WTC11 (cell line): ENCODE results near the gene MYO15A.

Source experiments
- ATF1 ChIP-seq: sonication (generic); formaldehyde crosslinking; IDR thresholded peaks from 2 replicates; pipeline ENCODE4 v1.8.1; 2023; ENCODE audit warnings: mild to moderate bottlenecking, moderate library complexity, missing genetic modification reagents
- CREB1 ChIP-seq: sonication (generic); formaldehyde crosslinking; IDR thresholded peaks from 2 replicates; pipeline ENCODE4 v1.8.0; 2023; ENCODE audit warnings: mild to moderate bottlenecking, missing genetic modification reagents
- FOXK1 ChIP-seq: sonication (generic); formaldehyde crosslinking; IDR thresholded peaks from 2 replicates; pipeline ENCODE4 v1.8.0; 2022; ENCODE audit warnings: mild to moderate bottlenecking, moderate library complexity, missing genetic modification reagents
- MXD4 ChIP-seq: fragments of 250-450 bp; sonication (Bioruptor Pico); IDR thresholded peaks from 2 replicates; pipeline ENCODE4 v1.8.0; 2021; ENCODE audit warnings: mild to moderate bottlenecking, moderate library complexity, borderline replicate concordance
- RELA ChIP-seq: sonication (generic); formaldehyde crosslinking; IDR thresholded peaks from 2 replicates; pipeline ENCODE4 v1.8.1; 2022; ENCODE audit warnings: missing genetic modification reagents, mild to moderate bottlenecking, borderline replicate concordance
- TEAD1 ChIP-seq: sonication (generic); formaldehyde crosslinking; IDR thresholded peaks from 2 replicates; pipeline ENCODE4 v1.8.0; 2022; ENCODE audit warnings: mild to moderate bottlenecking, missing genetic modification reagents
- TF ChIP-seq, protein P1 (sequence below): sonication (generic); formaldehyde crosslinking; conservative IDR thresholded peaks from 2 replicates; pipeline ENCODE4 v1.8.1; 2022; ENCODE audit warnings: mild to moderate bottlenecking, missing genetic modification reagents
- TF ChIP-seq, protein P2 (sequence below): fragments of 200-600 bp; IDR thresholded peaks from 2 replicates; pipeline ENCODE4 v1.8.0; 2022; ENCODE audit warnings: antibody characterized with exemption
- TF ChIP-seq, protein P3 (sequence below): sonication (generic); formaldehyde crosslinking; IDR thresholded peaks from 2 replicates; pipeline ENCODE4 v1.8.1; 2022; ENCODE audit warnings: missing genetic modification reagents, borderline replicate concordance
- TF ChIP-seq, protein P4 (sequence below): sonication (generic); formaldehyde crosslinking; IDR thresholded peaks from 2 replicates; pipeline ENCODE4 v1.8.1; 2023; ENCODE audit warnings: mild to moderate bottlenecking, missing genetic modification reagents, moderate library complexity
- TF ChIP-seq, protein P5 (sequence below): sonication (generic); formaldehyde crosslinking; IDR thresholded peaks from 2 replicates; pipeline ENCODE4 v1.8.0; 2022; ENCODE audit warnings: mild to moderate bottlenecking, missing genetic modification reagents
- TF ChIP-seq, protein P6 (sequence below): sonication (generic); formaldehyde crosslinking; IDR thresholded peaks from 2 replicates; pipeline ENCODE4 v1.8.1; 2022; ENCODE audit warnings: mild to moderate bottlenecking, missing genetic modification reagents, moderate library complexity, borderline replicate concordance
- TF ChIP-seq, protein P7 (sequence below): sonication (generic); formaldehyde crosslinking; IDR thresholded peaks from 2 replicates; pipeline ENCODE4 v1.8.1; 2022; ENCODE audit warnings: low read depth, mild to moderate bottlenecking, moderate library complexity, missing genetic modification reagents, borderline replicate concordance
- TF ChIP-seq, protein P8 (sequence below): fragments of 250-450 bp; sonication (Bioruptor Pico); conservative IDR thresholded peaks from 2 replicates; pipeline ENCODE4 v1.9.0; 2021; ENCODE audit warnings: mild to moderate bottlenecking

DNA sequence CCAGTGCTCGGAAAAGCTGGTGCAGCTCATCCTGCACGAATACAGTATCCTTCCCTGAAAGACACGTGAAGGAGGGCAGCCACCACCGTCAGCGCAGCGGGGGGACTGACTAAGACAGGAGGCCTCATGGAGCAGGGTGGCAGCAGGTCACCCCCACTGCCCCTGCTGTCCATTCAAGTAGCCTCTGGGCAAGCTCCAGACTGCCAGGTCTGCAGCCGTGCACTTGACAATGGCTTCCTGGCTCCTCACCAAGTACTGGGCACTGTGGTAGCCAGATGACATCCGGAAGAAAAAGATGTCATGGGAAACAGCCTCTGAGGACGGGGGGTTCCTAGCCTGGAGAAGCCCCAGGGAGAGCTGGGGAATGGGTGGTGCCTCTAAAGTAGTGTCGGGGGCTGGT is 7.9 kb upstream of the MYO15A start:
- TF ChIP-seq, protein P1, sequence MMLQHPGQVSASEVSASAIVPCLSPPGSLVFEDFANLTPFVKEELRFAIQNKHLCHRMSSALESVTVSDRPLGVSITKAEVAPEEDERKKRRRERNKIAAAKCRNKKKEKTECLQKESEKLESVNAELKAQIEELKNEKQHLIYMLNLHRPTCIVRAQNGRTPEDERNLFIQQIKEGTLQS (CRISPR knock-in tag): no peak
- TF ChIP-seq, protein P2, sequence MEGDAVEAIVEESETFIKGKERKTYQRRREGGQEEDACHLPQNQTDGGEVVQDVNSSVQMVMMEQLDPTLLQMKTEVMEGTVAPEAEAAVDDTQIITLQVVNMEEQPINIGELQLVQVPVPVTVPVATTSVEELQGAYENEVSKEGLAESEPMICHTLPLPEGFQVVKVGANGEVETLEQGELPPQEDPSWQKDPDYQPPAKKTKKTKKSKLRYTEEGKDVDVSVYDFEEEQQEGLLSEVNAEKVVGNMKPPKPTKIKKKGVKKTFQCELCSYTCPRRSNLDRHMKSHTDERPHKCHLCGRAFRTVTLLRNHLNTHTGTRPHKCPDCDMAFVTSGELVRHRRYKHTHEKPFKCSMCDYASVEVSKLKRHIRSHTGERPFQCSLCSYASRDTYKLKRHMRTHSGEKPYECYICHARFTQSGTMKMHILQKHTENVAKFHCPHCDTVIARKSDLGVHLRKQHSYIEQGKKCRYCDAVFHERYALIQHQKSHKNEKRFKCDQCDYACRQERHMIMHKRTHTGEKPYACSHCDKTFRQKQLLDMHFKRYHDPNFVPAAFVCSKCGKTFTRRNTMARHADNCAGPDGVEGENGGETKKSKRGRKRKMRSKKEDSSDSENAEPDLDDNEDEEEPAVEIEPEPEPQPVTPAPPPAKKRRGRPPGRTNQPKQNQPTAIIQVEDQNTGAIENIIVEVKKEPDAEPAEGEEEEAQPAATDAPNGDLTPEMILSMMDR: no peak
- TF ChIP-seq, protein P3, sequence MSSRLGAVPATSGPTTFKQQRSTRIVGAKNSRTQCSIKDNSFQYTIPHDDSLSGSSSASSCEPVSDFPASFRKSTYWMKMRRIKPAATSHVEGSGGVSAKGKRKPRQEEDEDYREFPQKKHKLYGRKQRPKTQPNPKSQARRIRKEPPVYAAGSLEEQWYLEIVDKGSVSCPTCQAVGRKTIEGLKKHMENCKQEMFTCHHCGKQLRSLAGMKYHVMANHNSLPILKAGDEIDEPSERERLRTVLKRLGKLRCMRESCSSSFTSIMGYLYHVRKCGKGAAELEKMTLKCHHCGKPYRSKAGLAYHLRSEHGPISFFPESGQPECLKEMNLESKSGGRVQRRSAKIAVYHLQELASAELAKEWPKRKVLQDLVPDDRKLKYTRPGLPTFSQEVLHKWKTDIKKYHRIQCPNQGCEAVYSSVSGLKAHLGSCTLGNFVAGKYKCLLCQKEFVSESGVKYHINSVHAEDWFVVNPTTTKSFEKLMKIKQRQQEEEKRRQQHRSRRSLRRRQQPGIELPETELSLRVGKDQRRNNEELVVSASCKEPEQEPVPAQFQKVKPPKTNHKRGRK (CRISPR knock-in tag): no peak
- no peak for TF ChIP-seq TEAD1 (CRISPR knock-in tag)
- TF ChIP-seq, protein P4, sequence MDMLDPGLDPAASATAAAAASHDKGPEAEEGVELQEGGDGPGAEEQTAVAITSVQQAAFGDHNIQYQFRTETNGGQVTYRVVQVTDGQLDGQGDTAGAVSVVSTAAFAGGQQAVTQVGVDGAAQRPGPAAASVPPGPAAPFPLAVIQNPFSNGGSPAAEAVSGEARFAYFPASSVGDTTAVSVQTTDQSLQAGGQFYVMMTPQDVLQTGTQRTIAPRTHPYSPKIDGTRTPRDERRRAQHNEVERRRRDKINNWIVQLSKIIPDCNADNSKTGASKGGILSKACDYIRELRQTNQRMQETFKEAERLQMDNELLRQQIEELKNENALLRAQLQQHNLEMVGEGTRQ (CRISPR knock-in tag): no peak
- TF ChIP-seq, protein P5, sequence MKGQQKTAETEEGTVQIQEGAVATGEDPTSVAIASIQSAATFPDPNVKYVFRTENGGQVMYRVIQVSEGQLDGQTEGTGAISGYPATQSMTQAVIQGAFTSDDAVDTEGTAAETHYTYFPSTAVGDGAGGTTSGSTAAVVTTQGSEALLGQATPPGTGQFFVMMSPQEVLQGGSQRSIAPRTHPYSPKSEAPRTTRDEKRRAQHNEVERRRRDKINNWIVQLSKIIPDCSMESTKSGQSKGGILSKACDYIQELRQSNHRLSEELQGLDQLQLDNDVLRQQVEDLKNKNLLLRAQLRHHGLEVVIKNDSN: no peak
- TF ChIP-seq CREB1 (CRISPR knock-in tag): no peak
- no peak for TF ChIP-seq FOXK1 (CRISPR knock-in tag)
- TF ChIP-seq, protein P6, sequence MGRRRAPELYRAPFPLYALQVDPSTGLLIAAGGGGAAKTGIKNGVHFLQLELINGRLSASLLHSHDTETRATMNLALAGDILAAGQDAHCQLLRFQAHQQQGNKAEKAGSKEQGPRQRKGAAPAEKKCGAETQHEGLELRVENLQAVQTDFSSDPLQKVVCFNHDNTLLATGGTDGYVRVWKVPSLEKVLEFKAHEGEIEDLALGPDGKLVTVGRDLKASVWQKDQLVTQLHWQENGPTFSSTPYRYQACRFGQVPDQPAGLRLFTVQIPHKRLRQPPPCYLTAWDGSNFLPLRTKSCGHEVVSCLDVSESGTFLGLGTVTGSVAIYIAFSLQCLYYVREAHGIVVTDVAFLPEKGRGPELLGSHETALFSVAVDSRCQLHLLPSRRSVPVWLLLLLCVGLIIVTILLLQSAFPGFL (CRISPR knock-in tag): no peak
- TF ChIP-seq, protein P7, sequence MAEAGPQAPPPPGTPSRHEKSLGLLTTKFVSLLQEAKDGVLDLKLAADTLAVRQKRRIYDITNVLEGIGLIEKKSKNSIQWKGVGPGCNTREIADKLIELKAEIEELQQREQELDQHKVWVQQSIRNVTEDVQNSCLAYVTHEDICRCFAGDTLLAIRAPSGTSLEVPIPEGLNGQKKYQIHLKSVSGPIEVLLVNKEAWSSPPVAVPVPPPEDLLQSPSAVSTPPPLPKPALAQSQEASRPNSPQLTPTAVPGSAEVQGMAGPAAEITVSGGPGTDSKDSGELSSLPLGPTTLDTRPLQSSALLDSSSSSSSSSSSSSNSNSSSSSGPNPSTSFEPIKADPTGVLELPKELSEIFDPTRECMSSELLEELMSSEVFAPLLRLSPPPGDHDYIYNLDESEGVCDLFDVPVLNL (CRISPR knock-in tag): no peak
- no peak for TF ChIP-seq MXD4 (CRISPR knock-in tag)
- TF ChIP-seq ATF1 (CRISPR knock-in tag): no peak
- TF ChIP-seq, protein P8, sequence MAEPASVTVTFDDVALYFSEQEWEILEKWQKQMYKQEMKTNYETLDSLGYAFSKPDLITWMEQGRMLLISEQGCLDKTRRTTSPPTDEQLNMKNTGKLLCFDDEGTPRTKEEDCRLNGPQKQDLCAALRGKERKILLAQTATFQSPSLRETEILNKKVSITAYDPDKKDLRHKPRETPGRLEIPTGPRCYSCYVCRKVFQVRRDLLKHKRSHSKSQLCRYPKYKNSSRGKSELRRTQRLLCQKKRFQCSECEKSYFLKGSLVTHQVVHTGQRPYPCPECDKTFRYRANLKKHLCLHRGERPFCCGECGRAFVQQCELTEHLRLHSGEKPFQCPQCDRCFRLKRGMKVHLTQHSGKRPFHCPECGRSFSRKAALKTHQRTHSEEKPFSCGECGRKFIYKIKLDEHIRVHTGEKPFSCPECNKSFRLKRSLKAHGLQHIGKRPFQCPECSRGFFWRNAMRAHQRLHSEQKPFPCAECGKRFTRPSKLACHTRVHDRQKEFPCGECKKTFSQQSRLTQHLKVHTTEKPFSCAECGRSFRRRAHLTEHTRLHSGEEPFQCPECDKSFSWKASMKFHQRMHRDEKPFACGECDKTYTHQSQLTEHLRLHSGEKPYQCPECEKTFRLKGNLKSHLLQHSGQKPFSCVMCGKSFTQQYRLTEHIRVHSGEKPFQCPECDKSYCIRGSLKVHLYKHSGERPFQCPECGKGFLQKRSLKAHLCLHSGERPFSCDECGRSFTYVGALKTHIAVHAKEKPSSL (CRISPR knock-in tag): no peak
- TF ChIP-seq RELA (CRISPR knock-in tag): no peak
